H9 (cell line): ENCODE measurements around the gene HYAL1. TPM values are rescaled to one million over a fixed set of nuclear protein-coding genes. Genes with fewer than 3 reads are reported as not detected.

Experiments
- DNase-seq: peaks from one replicate; pipeline ENCODE4 v3.0.0-alpha.2; 2017
- H2AFZ ChIP-seq: one replicate; pipeline ENCODE4 v1.6.1; 2013; ENCODE audit warnings: mild to moderate bottlenecking, low read length, control low read depth, moderate library complexity
- H2AK5ac ChIP-seq: 2 replicates; pipeline ENCODE4 v1.6.1; 2013; ENCODE audit warnings: low read length, control low read depth, mixed read lengths; ENCODE audit not compliant: insufficient read length
- H2BK120ac ChIP-seq: one replicate; pipeline ENCODE4 v1.6.1; 2013; ENCODE audit warnings: low read depth, mild to moderate bottlenecking, low read length, control low read depth, inconsistent platforms; ENCODE audit not compliant: poor library complexity, severe bottlenecking
- H2BK12ac ChIP-seq: 2 replicates; pipeline ENCODE4 v1.6.1; 2013; ENCODE audit warnings: low read length, control low read depth, mixed read lengths, low read depth; ENCODE audit not compliant: insufficient read length
- H2BK15ac ChIP-seq: 2 replicates; pipeline ENCODE4 v1.6.1; 2013; ENCODE audit warnings: low read depth, low read length, control low read depth
- H2BK20ac ChIP-seq: one replicate; pipeline ENCODE4 v1.6.1; 2013; ENCODE audit warnings: low read depth, mild to moderate bottlenecking, low read length, control low read depth, inconsistent platforms; ENCODE audit not compliant: poor library complexity, severe bottlenecking
- H2BK5ac ChIP-seq: 2 replicates; pipeline ENCODE4 v1.6.1; 2013; ENCODE audit warnings: low read length, control low read depth, mixed read lengths; ENCODE audit not compliant: insufficient read length
- H3K14ac ChIP-seq: 2 replicates; pipeline ENCODE4 v1.6.1; 2013; ENCODE audit warnings: low read length, control low read depth; ENCODE audit not compliant: insufficient read depth
- H3K18ac ChIP-seq: 2 replicates; pipeline ENCODE4 v1.6.1; 2013; ENCODE audit warnings: low read depth, mild to moderate bottlenecking, mixed read lengths, low read length, control low read depth; ENCODE audit not compliant: insufficient read length
- H3K23ac ChIP-seq: 2 replicates; pipeline ENCODE4 v1.6.1; 2013; ENCODE audit warnings: low read length, control low read depth, mixed read lengths, low read depth; ENCODE audit not compliant: insufficient read length
- H3K23me2 ChIP-seq: 2 replicates; pipeline ENCODE4 v1.6.1; 2013; ENCODE audit warnings: low read depth, mild to moderate bottlenecking, mixed read lengths, low read length, control low read depth; ENCODE audit not compliant: insufficient read length, poor library complexity, severe bottlenecking
- H3K27ac ChIP-seq: 2 replicates; pipeline ENCODE4 v1.5.1; 2013; ENCODE audit warnings: low read length, control low read depth, mixed read lengths, low read depth; ENCODE audit not compliant: insufficient read length
- H3K27me3 ChIP-seq: 2 replicates; pipeline ENCODE4 v1.6.1; 2013; ENCODE audit warnings: low read length, control low read depth, inconsistent platforms; ENCODE audit not compliant: insufficient read depth
- H3K4ac ChIP-seq: 2 replicates; pipeline ENCODE4 v1.6.1; 2013; ENCODE audit warnings: low read depth, mild to moderate bottlenecking, control low read depth, inconsistent platforms, low read length, moderate library complexity
- H3K4me1 ChIP-seq: 2 replicates; pipeline ENCODE4 v1.6.1; 2013; ENCODE audit warnings: low read length, control low read depth, inconsistent platforms; ENCODE audit not compliant: insufficient read depth
- H3K4me2 ChIP-seq: 2 replicates; pipeline ENCODE4 v1.6.1; 2013; ENCODE audit warnings: low read length, control low read depth, mixed read lengths; ENCODE audit not compliant: insufficient read length, insufficient read depth
- H3K56ac ChIP-seq: 2 replicates; pipeline ENCODE4 v1.6.1; 2013; ENCODE audit warnings: low read depth, mild to moderate bottlenecking, mixed read lengths, low read length, control low read depth; ENCODE audit not compliant: insufficient read length
- H3K79me1 ChIP-seq: 2 replicates; pipeline ENCODE4 v1.6.1; 2013; ENCODE audit warnings: low read depth, mild to moderate bottlenecking, moderate library complexity, low read length, control low read depth, inconsistent platforms; ENCODE audit not compliant: insufficient read depth, poor library complexity, severe bottlenecking
- H3K79me2 ChIP-seq: 2 replicates; pipeline ENCODE4 v1.6.1; 2013; ENCODE audit warnings: low read length, control low read depth, inconsistent platforms; ENCODE audit not compliant: insufficient read depth
- H3K9ac ChIP-seq: 2 replicates; pipeline ENCODE4 v1.6.1; 2013; ENCODE audit warnings: low read length, control low read depth, mixed read lengths; ENCODE audit not compliant: insufficient read length; ENCODE audit errors: extremely low read depth
- H3K9me3 ChIP-seq: one replicate; pipeline ENCODE4 v1.6.1; 2013; ENCODE audit warnings: low read depth, low read length, inconsistent platforms; ENCODE audit not compliant: control insufficient read depth
- H3T11ph ChIP-seq: one replicate; pipeline ENCODE4 v1.6.1; 2013; ENCODE audit warnings: mild to moderate bottlenecking, low read length, control low read depth, inconsistent platforms
- H4K20me1 ChIP-seq: one replicate; pipeline ENCODE4 v1.6.1; 2013; ENCODE audit not compliant: control insufficient read depth, insufficient read length, insufficient read depth
- H4K5ac ChIP-seq: 2 replicates; pipeline ENCODE4 v1.6.1; 2013; ENCODE audit warnings: low read depth, mild to moderate bottlenecking, mixed read lengths, low read length, control low read depth; ENCODE audit not compliant: insufficient read length
- H4K8ac ChIP-seq: replicated peaks from 2 replicates; pipeline ENCODE4 v1.6.1; 2013; ENCODE audit warnings: low read length, control low read depth, mixed read lengths, low read depth; ENCODE audit not compliant: insufficient read length
- H4K91ac ChIP-seq: 2 replicates; pipeline ENCODE4 v1.6.1; 2013; ENCODE audit warnings: low read depth, mild to moderate bottlenecking, moderate library complexity, mixed read lengths, low read length, control low read depth; ENCODE audit not compliant: insufficient read length
- H3K27ac Mint-ChIP-seq, 3 experiments: 2 replicates in 2 of 3; 3 replicates in 1 of 3; pipeline ENCODE4 v1.8.0; 2020 to 2021; ENCODE audit warnings: mixed read lengths in 3 of 3, mild to moderate bottlenecking in 1 of 3, moderate library complexity in 1 of 3
- H3K27me3 Mint-ChIP-seq: 2 replicates; pipeline ENCODE4 v1.8.0; 2021; ENCODE audit warnings: low read depth, mild to moderate bottlenecking, moderate library complexity, mixed read lengths
- H3K36me3 Mint-ChIP-seq, 3 experiments: 2 replicates in 2 of 3; 3 replicates in 1 of 3; pipeline ENCODE4 v1.8.0; 2020 to 2021; ENCODE audit warnings: low read depth in 3 of 3, mixed read lengths in 3 of 3; ENCODE audit not compliant: insufficient read depth in 1 of 3
- H3K4me1 Mint-ChIP-seq, 2 experiments: 2 replicates each; pipeline ENCODE4 v1.8.0; 2020; ENCODE audit warnings: mixed read lengths in 2 of 2
- H3K4me3 Mint-ChIP-seq, 2 experiments: 2 replicates in 1 of 2; 3 replicates in 1 of 2; pipeline ENCODE4 v1.8.0; 2020 to 2021; ENCODE audit warnings: mild to moderate bottlenecking in 2 of 2, mixed read lengths in 2 of 2, moderate library complexity in 1 of 2
- H3K9me3 Mint-ChIP-seq, 2 experiments: 2 replicates in 1 of 2; 3 replicates in 1 of 2; pipeline ENCODE4 v1.8.0; 2020; ENCODE audit warnings: mild to moderate bottlenecking in 2 of 2, mixed read lengths in 2 of 2, moderate library complexity in 1 of 2
- WGBS: extraction: QIAGEN DNeasy Blood & Tissue Kit; methylation state at CpG from one replicate; pipeline ENCODE4 v1.1.7; 2013; ENCODE audit warnings: missing lambda C conversion rate, low lambda C conversion rate, mixed read lengths; ENCODE audit not compliant: insufficient read length; ENCODE audit errors: extremely low coverage; 5-methylcytosine and 5-hydroxymethylcytosine counted together
- total RNA-seq: library from RNA; stranded (reverse); gene quantifications from 2 replicates; pipeline ENCODE4 v1.2.1, GENCODE V29; 2021
- TF ChIP-seq, protein P1 (sequence below): fragments of 200-600 bp; sonication (generic); conservative IDR thresholded peaks from 3 replicates; pipeline ENCODE4 v1.8.0; 2021; ENCODE audit warnings: antibody characterized with exemption, mild to moderate bottlenecking

The HYAL1 gene
- total RNA-seq, 1 experiment from 2014 or later = 2.0 TPM

DNA sequence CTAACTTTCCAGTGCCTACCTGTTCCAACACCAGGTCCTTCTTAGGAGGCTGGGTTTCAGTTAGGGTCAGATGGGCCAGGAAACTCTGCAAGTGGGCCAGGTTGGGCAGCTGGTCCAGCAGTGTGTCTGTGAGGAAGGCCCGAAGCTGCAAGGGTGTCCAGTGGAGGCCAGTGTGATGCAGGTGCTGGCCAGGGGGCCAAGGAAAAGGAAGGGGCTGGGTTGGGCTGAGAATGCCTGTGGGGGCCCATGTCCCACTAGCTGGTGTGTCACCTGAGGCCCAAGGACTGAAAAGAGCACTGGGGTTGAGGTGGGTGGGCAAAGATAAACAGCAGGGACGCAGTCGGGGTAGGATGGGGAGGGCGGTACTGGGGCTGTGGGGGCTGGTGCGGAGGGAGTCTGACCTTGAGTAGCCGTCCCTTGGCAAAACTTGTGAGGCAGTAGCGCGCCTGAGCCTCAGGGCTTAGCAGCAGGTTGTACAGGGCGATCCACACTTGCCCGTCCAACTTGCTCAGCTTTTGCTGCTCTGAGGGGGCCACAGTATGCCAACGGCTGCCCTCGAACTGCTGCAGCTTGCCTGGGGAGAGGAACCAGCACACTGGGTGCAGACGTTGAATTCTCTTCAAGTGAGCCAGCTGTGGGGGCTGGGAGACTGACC lies 38.7 kb upstream of the HYAL1 start:
- Histone ChIP-seq H3K79me2 (no peaks in the 10 kb centered on the region), H2AFZ (no peak overlapping the region), H3K23me2 (peaks cover 22% of the 10 kb centered on the region), H2AK5ac (no peak overlapping the region), H4K20me1 (no peaks in the 10 kb centered on the region), H3K27ac (no peak overlapping the region), H3K9ac (no peak overlapping the region), H3K56ac (no peak overlapping the region), H3K27me3 (peaks cover 19% of the 10 kb centered on the region; the same call in 1 of the 2 replicates), H3T11ph (no peak overlapping the region), H2BK5ac (no peak overlapping the region), H3K14ac (no peak overlapping the region), H4K5ac (no peak overlapping the region), H3K4me2 (no peak overlapping the region), H2BK15ac (no peak overlapping the region), H3K79me1 (no peaks in the 10 kb centered on the region), H4K8ac (no peak overlapping the region), H3K4ac (no peak overlapping the region), H3K18ac (no peak overlapping the region), H2BK12ac (no peak overlapping the region), H3K23ac (no peak overlapping the region), H4K91ac (no peak overlapping the region), H3K4me1 (no peaks in the 10 kb centered on the region; the same call in 1 of the 2 replicates), H3K9me3 (no peaks in the 10 kb centered on the region), H2BK20ac (no peak overlapping the region), H2BK120ac (no peak overlapping the region)
- DNase-seq = no peak
- H3K9me3 Mint-ChIP-seq = no peaks in the 10 kb centered on the region; a peak in 1 of 5 replicates
- H3K4me3 Mint-ChIP-seq = no peak overlapping the region
- H3K36me3 Mint-ChIP-seq = no peaks in the 10 kb centered on the region; a peak in 1 of 7 replicates
- no peak overlapping the region for H3K27ac Mint-ChIP-seq
- peaks cover 77% of the 10 kb centered on the region for H3K27me3 Mint-ChIP-seq
- no CpG with 5 or more reads among the region's 13 CpGs for WGBS
- peaks cover 20 to 28% of the 10 kb centered on the region in 2 experiments for H3K4me1 Mint-ChIP-seq
- TF ChIP-seq, protein P1, sequence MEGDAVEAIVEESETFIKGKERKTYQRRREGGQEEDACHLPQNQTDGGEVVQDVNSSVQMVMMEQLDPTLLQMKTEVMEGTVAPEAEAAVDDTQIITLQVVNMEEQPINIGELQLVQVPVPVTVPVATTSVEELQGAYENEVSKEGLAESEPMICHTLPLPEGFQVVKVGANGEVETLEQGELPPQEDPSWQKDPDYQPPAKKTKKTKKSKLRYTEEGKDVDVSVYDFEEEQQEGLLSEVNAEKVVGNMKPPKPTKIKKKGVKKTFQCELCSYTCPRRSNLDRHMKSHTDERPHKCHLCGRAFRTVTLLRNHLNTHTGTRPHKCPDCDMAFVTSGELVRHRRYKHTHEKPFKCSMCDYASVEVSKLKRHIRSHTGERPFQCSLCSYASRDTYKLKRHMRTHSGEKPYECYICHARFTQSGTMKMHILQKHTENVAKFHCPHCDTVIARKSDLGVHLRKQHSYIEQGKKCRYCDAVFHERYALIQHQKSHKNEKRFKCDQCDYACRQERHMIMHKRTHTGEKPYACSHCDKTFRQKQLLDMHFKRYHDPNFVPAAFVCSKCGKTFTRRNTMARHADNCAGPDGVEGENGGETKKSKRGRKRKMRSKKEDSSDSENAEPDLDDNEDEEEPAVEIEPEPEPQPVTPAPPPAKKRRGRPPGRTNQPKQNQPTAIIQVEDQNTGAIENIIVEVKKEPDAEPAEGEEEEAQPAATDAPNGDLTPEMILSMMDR = no peak
